ENCODE results near the gene OR2L13.

- TF ChIP-seq, protein P1, sequence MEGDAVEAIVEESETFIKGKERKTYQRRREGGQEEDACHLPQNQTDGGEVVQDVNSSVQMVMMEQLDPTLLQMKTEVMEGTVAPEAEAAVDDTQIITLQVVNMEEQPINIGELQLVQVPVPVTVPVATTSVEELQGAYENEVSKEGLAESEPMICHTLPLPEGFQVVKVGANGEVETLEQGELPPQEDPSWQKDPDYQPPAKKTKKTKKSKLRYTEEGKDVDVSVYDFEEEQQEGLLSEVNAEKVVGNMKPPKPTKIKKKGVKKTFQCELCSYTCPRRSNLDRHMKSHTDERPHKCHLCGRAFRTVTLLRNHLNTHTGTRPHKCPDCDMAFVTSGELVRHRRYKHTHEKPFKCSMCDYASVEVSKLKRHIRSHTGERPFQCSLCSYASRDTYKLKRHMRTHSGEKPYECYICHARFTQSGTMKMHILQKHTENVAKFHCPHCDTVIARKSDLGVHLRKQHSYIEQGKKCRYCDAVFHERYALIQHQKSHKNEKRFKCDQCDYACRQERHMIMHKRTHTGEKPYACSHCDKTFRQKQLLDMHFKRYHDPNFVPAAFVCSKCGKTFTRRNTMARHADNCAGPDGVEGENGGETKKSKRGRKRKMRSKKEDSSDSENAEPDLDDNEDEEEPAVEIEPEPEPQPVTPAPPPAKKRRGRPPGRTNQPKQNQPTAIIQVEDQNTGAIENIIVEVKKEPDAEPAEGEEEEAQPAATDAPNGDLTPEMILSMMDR (conservative IDR thresholded peaks at IDR 0.05; ENCODE audit: low read length) = no peak
- no peak for TF ChIP-seq EZH2phosphoT487 (IDR thresholded peaks at IDR 0.05; ENCODE audit: borderline replicate concordance, low read depth, low read length)
Observed at GRCh38 chr1:248055261-248055660, 39.7 kb upstream of the OR2L13 start.

Data from OCI-LY7 (cell line).